Chondrocyte (in vitro differentiated cells): Measurements from ENCODE around the gene ADARB2. TPM values are rescaled to one million over a fixed set of nuclear protein-coding genes. Genes with fewer than 3 reads are reported as not detected.

ENCODE experiments used
- DNase-seq: peaks from one replicate; pipeline ENCODE4 v3.0.0; 2021; ENCODE audit warnings: mixed read lengths, low spot score
- H3K27ac Mint-ChIP-seq: one replicate; pipeline ENCODE4 v1.8.0; 2021; ENCODE audit warnings: mild to moderate bottlenecking, moderate library complexity, mixed read lengths; ENCODE audit not compliant: unreplicated experiment
- H3K27me3 Mint-ChIP-seq: 2 replicates; pipeline ENCODE4 v1.8.0; 2021; ENCODE audit warnings: low read depth, mixed read lengths
- H3K36me3 Mint-ChIP-seq: 2 replicates; pipeline ENCODE4 v1.8.0; 2021; ENCODE audit warnings: low read depth, mixed read lengths
- H3K4me1 Mint-ChIP-seq: 2 replicates; pipeline ENCODE4 v1.8.0; 2021; ENCODE audit warnings: low read depth, mild to moderate bottlenecking, mixed read lengths
- H3K4me3 Mint-ChIP-seq: one replicate; pipeline ENCODE4 v1.8.0; 2021; ENCODE audit warnings: mild to moderate bottlenecking, moderate library complexity, mixed read lengths; ENCODE audit not compliant: unreplicated experiment
- H3K9me3 Mint-ChIP-seq: 2 replicates; pipeline ENCODE4 v1.8.0; 2021; ENCODE audit warnings: low read depth, mixed read lengths
- CTCF ChIP-seq: fragments of 200-600 bp; sonication (generic); IDR thresholded peaks from 2 replicates; pipeline ENCODE4 v1.5.0; 2021; ENCODE audit warnings: antibody characterized with exemption, mild to moderate bottlenecking, moderate library complexity
- total RNA-seq: library from RNA; stranded (reverse); gene quantifications from 3 replicates; pipeline ENCODE4 v1.2.1, GENCODE V29; 2021

The ADARB2 gene
- total RNA-seq, 1 donor from 2014 or later: 3.3 TPM

- H3K36me3 Mint-ChIP-seq: no peaks in the 10 kb centered on the region
- TF ChIP-seq CTCF: no peak
- no peaks in the 10 kb centered on the region for H3K4me1 Mint-ChIP-seq
- H3K27ac Mint-ChIP-seq: no peak overlapping the region
- H3K4me3 Mint-ChIP-seq: no peak overlapping the region
- DNase-seq: no peak
- peaks cover 7% of the 10 kb centered on the region for H3K27me3 Mint-ChIP-seq
- H3K9me3 Mint-ChIP-seq: no peaks in the 10 kb centered on the region
Observed at GRCh38 chr10:1551636-1552338, 185.5 kb downstream of the ADARB2 start.

- Mint-ChIP-seq H3K36me3 (no peaks in the 10 kb centered on the region), H3K4me1 (no peaks in the 10 kb centered on the region), H3K27me3 (peaks cover 8% of the 10 kb centered on the region), H3K9me3 (no peaks in the 10 kb centered on the region), H3K4me3 (no peak overlapping the region), H3K27ac (no peak overlapping the region)
- no peak for TF ChIP-seq CTCF
- no peak for DNase-seq
Observed at GRCh38 chr10:1550616-1551015, 186.7 kb downstream of the ADARB2 start.

- Mint-ChIP-seq H3K4me3 (no peak overlapping the region), H3K27ac (no peak overlapping the region), H3K27me3 (peaks cover 8% of the 10 kb centered on the region), H3K9me3 (no peaks in the 10 kb centered on the region), H3K4me1 (no peaks in the 10 kb centered on the region), H3K36me3 (no peaks in the 10 kb centered on the region)
- DNase-seq: no peak
- TF ChIP-seq CTCF: no peak
Observed at GRCh38 chr10:1550291-1550595, 187.1 kb downstream of the ADARB2 start.

GRCh38 chr10:1549591-1550290 is 187.6 kb downstream of the ADARB2 start:
- DNase-seq: no peak
- Mint-ChIP-seq H3K36me3 (no peaks in the 10 kb centered on the region), H3K27me3 (peaks cover 8% of the 10 kb centered on the region), H3K27ac (no peak overlapping the region), H3K9me3 (no peaks in the 10 kb centered on the region), H3K4me1 (no peaks in the 10 kb centered on the region), H3K4me3 (no peak overlapping the region)
- no peak for TF ChIP-seq CTCF

GRCh38 chr10:1548596-1548995 is 188.7 kb downstream of the ADARB2 start:
- peaks cover 8% of the 10 kb centered on the region for H3K27me3 Mint-ChIP-seq
- H3K4me1 Mint-ChIP-seq: no peaks in the 10 kb centered on the region
- no peak overlapping the region for H3K4me3 Mint-ChIP-seq
- TF ChIP-seq CTCF: no peak
- DNase-seq: no peak
- H3K36me3 Mint-ChIP-seq: no peaks in the 10 kb centered on the region
- H3K9me3 Mint-ChIP-seq: no peaks in the 10 kb centered on the region
- H3K27ac Mint-ChIP-seq: no peak overlapping the region
